ENCODE results near the gene LASP1NB.

Gene LASP1NB

DNA sequence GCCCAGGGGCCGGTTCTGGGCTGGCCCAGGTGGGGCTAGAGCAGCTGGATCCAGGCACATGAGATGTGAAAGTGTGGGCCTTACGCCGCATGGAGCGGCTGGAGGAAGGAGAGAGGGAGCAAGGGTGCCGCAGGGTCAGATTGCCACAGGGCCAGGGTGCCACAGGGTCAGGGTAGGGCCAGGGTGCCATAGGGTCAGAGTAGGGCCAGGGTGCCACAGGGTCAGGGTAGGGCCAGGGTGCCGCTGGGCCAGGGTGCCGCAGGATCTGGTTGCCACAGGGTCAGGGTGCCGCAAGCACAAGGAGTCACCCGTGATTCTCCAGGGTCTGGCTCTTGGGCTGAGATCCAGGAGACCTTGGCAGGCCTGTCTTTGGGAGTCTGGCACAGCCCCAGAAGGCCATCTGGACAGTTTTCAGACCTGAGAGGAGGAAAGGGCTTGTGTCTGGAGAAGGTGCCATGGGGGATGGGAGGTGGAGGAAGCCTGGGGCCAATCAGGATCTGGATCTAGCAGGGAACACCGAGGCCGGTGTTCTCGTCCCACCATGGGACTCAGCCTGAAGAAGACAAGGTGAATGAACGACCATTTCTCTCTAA is 13.1 kb upstream of the LASP1NB start:
- Histone ChIP-seq H3K27me3 (ENCODE audit: control insufficient read depth in 1 of 2, insufficient read depth in 2 of 2, low read length in 2 of 2) (no peaks in the 10 kb centered on the region), H3K27ac (ENCODE audit: extremely low read length, insufficient read depth, low read length) (no peak overlapping the region), H3K4me1 (ENCODE audit: insufficient read depth, low read length) (peaks cover 40% of the 10 kb centered on the region), H3K9ac (ENCODE audit: insufficient read depth, low read depth, low read length) (no peak overlapping the region), H3K79me2 (ENCODE audit: insufficient read depth, low read length) (no peaks in the 10 kb centered on the region), H3K4me3 (replicated peaks in 1 of 3; ENCODE audit: insufficient read depth in 1 of 3, low read depth in 2 of 3, low read length in 3 of 3) (no peak overlapping the region), H3K4me2 (ENCODE audit: low read depth, low read length) (no peak overlapping the region), H3K36me3 (replicated peaks in 1 of 2; ENCODE audit: control insufficient read depth in 1 of 2, insufficient read depth in 2 of 2, low read length in 2 of 2) (peaks cover 44 to 75% of the 10 kb centered on the region in 2 experiments; a peak in 4 of 5 replicates), H2AFZ (ENCODE audit: low read length) (no peak overlapping the region), H4K20me1 (ENCODE audit: insufficient read depth, low read length) (peaks cover 6% of the 10 kb centered on the region; the same call in 1 of the 2 replicates), H3K9me3 (ENCODE audit: low read length) (no peaks in the 10 kb centered on the region)
- CTCF ChIA-PET (ENCODE audit: low intra/inter-chr PET ratio, low total read pairs): no interaction called here
- in situ Hi-C loops (cut with HindIII; ENCODE audit: extremely low pct_ligation_motif_present, low pct_unique_long_range_greater_than_20kb) (no loop called here), intact Hi-C loops (cut with micrococcal nuclease; ENCODE audit: unreplicated experiment) (loop anchor here (10.0 kb wide), 1 partner anchor 242 kb away; the partner anchor contains the start of gene PLXDC1)
- ATAC-seq: no peak
- no peak for TF ChIP-seq ZNF251 (CRISPR knock-in tag; IDR thresholded peaks at IDR 0.05)
- no peak for TF ChIP-seq ZNF674 (CRISPR knock-in tag; IDR thresholded peaks at IDR 0.05; ENCODE audit: low read depth)
- TF ChIP-seq JARID2 (CRISPR knock-in tag; IDR thresholded peaks at IDR 0.05; ENCODE audit: insufficient replicate concordance): no peak
- no peak for TF ChIP-seq SRSF9 (IDR thresholded peaks at IDR 0.05; ENCODE audit: borderline replicate concordance, insufficient read depth, low read depth, low read length, poor library complexity, severe bottlenecking)
- no peak for TF ChIP-seq SP140L (CRISPR knock-in tag; IDR thresholded peaks at IDR 0.05; ENCODE audit: borderline replicate concordance)
- TF ChIP-seq IRX3 (CRISPR knock-in tag; IDR thresholded peaks at IDR 0.05; ENCODE audit: borderline replicate concordance, low read depth): no peak
- no peak for TF ChIP-seq NFKBIZ (CRISPR knock-in tag; IDR thresholded peaks at IDR 0.05)
- no peak for TF ChIP-seq ZNF572 (CRISPR knock-in tag; IDR thresholded peaks at IDR 0.05)
- no peak for TF ChIP-seq ZNF337 (CRISPR knock-in tag; IDR thresholded peaks at IDR 0.05; ENCODE audit: borderline replicate concordance, low read depth)
- TF ChIP-seq ZKSCAN1 (IDR thresholded peaks at IDR 0.05; ENCODE audit: low read length): no peak
- TF ChIP-seq ZNF687 (CRISPR knock-in tag; IDR thresholded peaks at IDR 0.05): peak; percentile 8; the same call in 1 of the 2 replicates
- no peak for TF ChIP-seq CERS6 (CRISPR knock-in tag; IDR thresholded peaks at IDR 0.05)
- TF ChIP-seq AGO2 (optimal IDR thresholded peaks at IDR 0.05; ENCODE audit: low read depth, low read length): peak; percentile 43
- no peak for TF ChIP-seq ELF1 (CRISPR knock-in tag; IDR thresholded peaks at IDR 0.05)
- no peak for DNase-seq (ENCODE audit: low spot score)
- BruUV-seq (replicated peaks): no TSS peak
- POLR2A ChIA-PET: no interaction called here
- WGBS (ENCODE audit: low lambda C conversion rate): 99% methylated on average over 12 of the region's 13 CpGs
- FAIRE-seq: no peak

All from HepG2 (cell line).